ENCODE measurements around the gene HOXB9. TPM values are rescaled to one million over a fixed set of nuclear protein-coding genes. Genes with fewer than 3 reads are reported as not detected.
A peak's percentile ranks its signal among the peaks of the same experiment; 100 is the strongest.

Gene HOXB9
- total RNA-seq, 1 experiment from 2014 or later = not detected

GRCh38 chr17:48628649-48629410 lies 2.7 kb upstream of the HOXB9 start:
- Histone ChIP-seq H3K27me3 (ENCODE audit: insufficient read depth, low read length) (peaks cover 99% of the 10 kb centered on the region), H3K79me1 (ENCODE audit: insufficient read depth, low read depth, low read length, poor library complexity, severe bottlenecking) (no peaks in the 10 kb centered on the region), H3T11ph (ENCODE audit: low read length) (no peak overlapping the region), H3K14ac (ENCODE audit: insufficient read depth, low read length) (no peak overlapping the region), H3K4me2 (ENCODE audit: insufficient read depth, insufficient read length, low read length) (no peak overlapping the region), H3K4ac (ENCODE audit: low read depth, low read length) (no peak overlapping the region), H4K91ac (ENCODE audit: insufficient read length, low read depth, low read length) (no peak overlapping the region), H4K20me1 (ENCODE audit: control insufficient read depth, insufficient read depth, insufficient read length) (no peaks in the 10 kb centered on the region), H3K4me1 (ENCODE audit: insufficient read depth, low read length) (no peaks in the 10 kb centered on the region; the same call in none of the 2 replicates), H2BK12ac (ENCODE audit: insufficient read length, low read depth, low read length) (no peak overlapping the region), H2BK20ac (ENCODE audit: low read depth, low read length, poor library complexity, severe bottlenecking) (no peak overlapping the region), H4K8ac (replicated peaks; ENCODE audit: insufficient read length, low read depth, low read length) (no peak overlapping the region), H2AK5ac (ENCODE audit: insufficient read length, low read length) (no peak overlapping the region), H4K5ac (ENCODE audit: insufficient read length, low read depth, low read length) (no peak overlapping the region), H3K56ac (ENCODE audit: insufficient read length, low read depth, low read length) (no peak overlapping the region), H2BK5ac (ENCODE audit: insufficient read length, low read length) (no peak overlapping the region), H3K23ac (ENCODE audit: insufficient read length, low read depth, low read length) (no peak overlapping the region), H3K27ac (ENCODE audit: insufficient read length, low read depth, low read length) (no peak overlapping the region), H3K23me2 (ENCODE audit: insufficient read length, low read depth, low read length, poor library complexity, severe bottlenecking) (peaks cover 5% of the 10 kb centered on the region), H3K18ac (ENCODE audit: insufficient read length, low read depth, low read length) (no peak overlapping the region), H3K9me3 (ENCODE audit: control insufficient read depth, low read depth, low read length) (no peaks in the 10 kb centered on the region), H2AFZ (ENCODE audit: low read length) (no peak overlapping the region), H2BK120ac (ENCODE audit: low read depth, low read length, poor library complexity, severe bottlenecking) (no peak overlapping the region), H3K79me2 (ENCODE audit: insufficient read depth, low read length) (no peaks in the 10 kb centered on the region), H2BK15ac (ENCODE audit: low read depth, low read length) (no peak overlapping the region), H3K9ac (ENCODE audit: extremely low read depth, insufficient read length, low read length) (no peak overlapping the region)
- WGBS (ENCODE audit: extremely low coverage, insufficient read length, low lambda C conversion rate) = no CpG with 5 or more reads among the region's 5 CpGs
- Mint-ChIP-seq H3K36me3 (ENCODE audit: insufficient read depth in 1 of 3, low read depth in 3 of 3) (peaks cover 0 to 1% (median 0%) of the 10 kb centered on the region in 3 experiments; a peak in 2 of 7 replicates), H3K4me1 (peaks cover 7 to 13% of the 10 kb centered on the region in 2 experiments), H3K9me3 (peaks cover 4 to 14% of the 10 kb centered on the region in 2 experiments), H3K27ac (no peak overlapping the region), H3K4me3 (no peak overlapping the region), H3K27me3 (ENCODE audit: low read depth) (peaks cover 100% of the 10 kb centered on the region)
- peak; percentile 20 for DNase-seq
- no peak for TF ChIP-seq CTCF (conservative IDR thresholded peaks at IDR 0.05)

Measured in H9 (cell line).